H1 (cell line): ENCODE data around the gene ANXA6. TPM values are rescaled to one million over a fixed set of nuclear protein-coding genes. Genes with fewer than 3 reads are reported as not detected.

Experiments
- CTCF ChIA-PET: fragments of 300-600 bp; sonication (Branson Sonifier 250); formaldehyde crosslinking; loops from one replicate; lab custom pipeline; 2021; ENCODE audit not compliant: partially characterized antibody; lab: Charles Lee
- POLR2A ChIA-PET: fragments of 300-600 bp; sonication (Branson Sonifier 250); formaldehyde crosslinking; loops from one replicate; lab custom pipeline; 2021; ENCODE audit warnings: inconsistent platforms; ENCODE audit not compliant: partially characterized antibody; lab: Charles Lee
- DNase-seq, 2 experiments: peaks; one replicate each; pipeline versions ENCODE4 v3.0.0 to v3.0.0-alpha.2; 2010 to 2022; ENCODE audit warnings: low spot score in 2 of 2, low read depth in 1 of 2, mixed read lengths in 1 of 2
- FAIRE-seq: peaks from 2 replicates; lab custom pipeline; 2011; peaks lifted over from hg19 to GRCh38; lab: Jason Lieb, UNC
- H2AFZ ChIP-seq: 2 replicates; pipeline ENCODE4 v1.8.1; 2012; ENCODE audit warnings: low read length, inconsistent platforms
- H2AK5ac ChIP-seq: 2 replicates; pipeline ENCODE4 v1.6.1; 2013; ENCODE audit warnings: low read depth, low read length
- H2BK120ac ChIP-seq: replicated peaks from 2 replicates; pipeline ENCODE3; 2013; ENCODE audit warnings: low read depth, low read length, inconsistent platforms
- H2BK12ac ChIP-seq: 2 replicates; pipeline ENCODE4 v1.6.1; 2013; ENCODE audit warnings: low read depth, low read length
- H2BK15ac ChIP-seq: 2 replicates; pipeline ENCODE4 v1.6.1; 2013; ENCODE audit warnings: low read length
- H2BK20ac ChIP-seq: 2 replicates; pipeline ENCODE4 v1.6.1; 2013; ENCODE audit warnings: low read length
- H2BK5ac ChIP-seq: 2 replicates; pipeline ENCODE4 v1.6.1; 2013; ENCODE audit warnings: low read depth, low read length
- H3K14ac ChIP-seq: 2 replicates; pipeline ENCODE4 v1.6.1; 2013; ENCODE audit warnings: inconsistent platforms; ENCODE audit not compliant: insufficient read length
- H3K18ac ChIP-seq: 2 replicates; pipeline ENCODE4 v1.6.1; 2013; ENCODE audit warnings: low read length; ENCODE audit errors: extremely low read depth
- H3K23ac ChIP-seq: 2 replicates; pipeline ENCODE4 v1.6.1; 2013; ENCODE audit warnings: inconsistent platforms; ENCODE audit not compliant: insufficient read length
- H3K23me2 ChIP-seq: 2 replicates; pipeline ENCODE4 v1.6.1; 2013; ENCODE audit warnings: low read depth, low read length
- H3K27ac ChIP-seq: 2 replicates; pipeline ENCODE4 v1.6.1; 2011; ENCODE audit warnings: low read depth, low read length, inconsistent platforms
- H3K27me3 ChIP-seq, 4 experiments: replicated peaks in 1 of 4; 1 replicate in 1 of 4; 2 replicates in 3 of 4; pipeline versions ENCODE4 v1.6.1 to v1.8.1; 2011 to 2013; ENCODE audit warnings: low read length in 3 of 4, mild to moderate bottlenecking in 3 of 4, inconsistent platforms in 2 of 4, mixed read lengths in 2 of 4, moderate library complexity in 1 of 4; ENCODE audit not compliant: control insufficient read depth in 3 of 4, insufficient read depth in 3 of 4; ENCODE audit errors: extremely low read depth in 1 of 4
- H3K36me3 ChIP-seq, 4 experiments: 2 replicates each; pipeline versions ENCODE4 v1.6.1 to v1.8.1; 2011 to 2013; ENCODE audit warnings: mild to moderate bottlenecking in 4 of 4, low read length in 3 of 4, moderate library complexity in 2 of 4, control low read depth in 1 of 4, inconsistent platforms in 1 of 4; ENCODE audit not compliant: insufficient read depth in 4 of 4, control insufficient read depth in 2 of 4
- H3K4ac ChIP-seq: replicated peaks from 2 replicates; pipeline ENCODE3; 2013; ENCODE audit warnings: low read length, low read depth, mixed read lengths, inconsistent platforms; ENCODE audit not compliant: insufficient read length
- H3K4me1 ChIP-seq, 4 experiments: replicated peaks in 1 of 4; 1 replicate in 1 of 4; 2 replicates in 3 of 4; pipeline versions ENCODE4 v1.6.1 to v1.8.1; 2011 to 2013; ENCODE audit warnings: low read length in 3 of 4, inconsistent platforms in 2 of 4, mixed read lengths in 1 of 4; ENCODE audit not compliant: insufficient read depth in 4 of 4, control insufficient read depth in 3 of 4
- H3K4me2 ChIP-seq, 2 experiments: 2 replicates each; pipeline versions ENCODE4 v1.6.1 to v1.8.1; 2011 to 2013; ENCODE audit warnings: low read depth in 2 of 2, low read length in 2 of 2, control low read depth in 1 of 2, inconsistent platforms in 1 of 2, mild to moderate bottlenecking in 1 of 2; ENCODE audit not compliant: insufficient read depth in 1 of 2
- H3K4me3 ChIP-seq, 4 experiments: fragments of 200-600, 300-600 bp in 1 of 4; sonication (generic), shearing (Covaris generic), sonication (Bioruptor Twin) in 1 of 4; 2 replicates each; pipeline versions ENCODE4 v1.5.1 to v1.8.1; 2011 to 2016; ENCODE audit warnings: low read length in 4 of 4, low read depth in 3 of 4, control low read depth in 2 of 4, inconsistent platforms in 2 of 4, mild to moderate bottlenecking in 2 of 4, mixed read lengths in 1 of 4, moderate library complexity in 1 of 4; ENCODE audit not compliant: insufficient read depth in 2 of 4; ENCODE audit errors: extremely low read depth in 1 of 4
- H3K56ac ChIP-seq: replicated peaks from 2 replicates; pipeline ENCODE3; 2013; ENCODE audit warnings: low read depth, mild to moderate bottlenecking, mixed read lengths, low read length, inconsistent platforms; ENCODE audit not compliant: insufficient read length
- H3K79me1 ChIP-seq: 2 replicates; pipeline ENCODE4 v1.6.1; 2013; ENCODE audit warnings: low read depth, low read length, control low read depth
- H3K79me2 ChIP-seq, 2 experiments: 2 replicates each; pipeline versions ENCODE4 v1.6.1 to v1.8.1; 2012 to 2013; ENCODE audit warnings: low read length in 2 of 2, mild to moderate bottlenecking in 2 of 2, inconsistent platforms in 1 of 2; ENCODE audit not compliant: insufficient read depth in 2 of 2, control insufficient read depth in 1 of 2
- H3K9ac ChIP-seq, 4 experiments: replicated peaks in 1 of 4; 1 replicate in 1 of 4; 2 replicates in 3 of 4; pipeline versions ENCODE4 v1.6.1 to v1.8.1; 2011 to 2013; ENCODE audit warnings: low read depth in 3 of 4, low read length in 3 of 4, control low read depth in 2 of 4, mild to moderate bottlenecking in 2 of 4, moderate library complexity in 2 of 4, inconsistent platforms in 1 of 4; ENCODE audit errors: extremely low read depth in 1 of 4
- H3K9me3 ChIP-seq, 2 experiments: 2 replicates each; pipeline versions ENCODE4 v1.6.1 to v1.8.1; 2012 to 2013; ENCODE audit warnings: mild to moderate bottlenecking in 2 of 2, moderate library complexity in 2 of 2, control low read depth in 1 of 2, inconsistent platforms in 1 of 2, low read depth in 1 of 2, low read length in 1 of 2, mixed read lengths in 1 of 2; ENCODE audit not compliant: insufficient read depth in 2 of 2
- H4K20me1 ChIP-seq, 2 experiments: replicated peaks in 1 of 2; 2 replicates each; pipeline versions ENCODE3 to v1.8.1; 2011 to 2013; ENCODE audit warnings: inconsistent platforms in 2 of 2, low read length in 2 of 2, mild to moderate bottlenecking in 1 of 2; ENCODE audit not compliant: insufficient read depth in 2 of 2, control insufficient read depth in 1 of 2
- H4K5ac ChIP-seq: 2 replicates; pipeline ENCODE4 v1.6.1; 2013; ENCODE audit warnings: low read length, low read depth, mixed read lengths, inconsistent platforms; ENCODE audit not compliant: insufficient read length
- H4K8ac ChIP-seq: 2 replicates; pipeline ENCODE4 v1.8.0; 2013; ENCODE audit warnings: mild to moderate bottlenecking, moderate library complexity, low read length, inconsistent platforms; ENCODE audit not compliant: insufficient read depth; ENCODE audit errors: extremely low read depth
- H4K91ac ChIP-seq: replicated peaks from 2 replicates; pipeline ENCODE3; 2013; ENCODE audit warnings: low read length, mixed read lengths, inconsistent platforms; ENCODE audit not compliant: insufficient read length
- CHD1 ChIP-seq: IDR thresholded peaks from 2 replicates; pipeline ENCODE4 v1.6.1; 2012; ENCODE audit warnings: low read depth, low read length, improper control_type of control experiment
- WGBS, 2 experiments: shearing (Covaris generic) in 1 of 2; methylation state at CpG; one replicate each; pipeline versions ENCODE4 v1.1.6 to v1.1.7; 2013 to 2015; ENCODE audit warnings: low lambda C conversion rate in 2 of 2, mixed read lengths in 2 of 2, inconsistent platforms in 1 of 2, low coverage in 1 of 2, missing lambda C conversion rate in 1 of 2; ENCODE audit not compliant: insufficient replicate concordance in 2 of 2, insufficient coverage in 1 of 2, insufficient read length in 1 of 2; ENCODE audit errors: extremely low coverage in 1 of 2, missing lambda C conversion rate in 1 of 2; 5-methylcytosine and 5-hydroxymethylcytosine counted together
- polyA plus RNA-seq, 7 experiments: library from polyadenylated mRNA; depleted of rRNA in 3 of 7; stranded (reverse) in 5 of 7; unstranded in 2 of 7; fragments of >200 nt in 5 of 7; fragments of 200-250 nt in 2 of 7; gene quantifications; 1 replicate in 5 of 7; 2 replicates in 1 of 7; 4 replicates in 1 of 7; pipeline versions ENCODE4 v1.2.1 to v1.2.3, GENCODE V29; 2011 to 2013; ENCODE audit warnings: missing spikeins in 2 of 7, mixed read lengths in 2 of 7
- total RNA-seq: library from RNA; stranded (reverse); fragmentation: NEBNext Ultra II Directional; extraction: Animal tissue kit (Norgen Biotek cat#: 25700); gene quantifications from 2 replicates; pipeline ENCODE4 v1.2.1, GENCODE V29; 2021

ANXA6 gene
- total and polyA plus RNA-seq, 2 of the 8 experiments (the other 6 are each of a cell fraction or from before 2014, with no cell fraction given) = 61.3 to 78.6 TPM

DNA sequence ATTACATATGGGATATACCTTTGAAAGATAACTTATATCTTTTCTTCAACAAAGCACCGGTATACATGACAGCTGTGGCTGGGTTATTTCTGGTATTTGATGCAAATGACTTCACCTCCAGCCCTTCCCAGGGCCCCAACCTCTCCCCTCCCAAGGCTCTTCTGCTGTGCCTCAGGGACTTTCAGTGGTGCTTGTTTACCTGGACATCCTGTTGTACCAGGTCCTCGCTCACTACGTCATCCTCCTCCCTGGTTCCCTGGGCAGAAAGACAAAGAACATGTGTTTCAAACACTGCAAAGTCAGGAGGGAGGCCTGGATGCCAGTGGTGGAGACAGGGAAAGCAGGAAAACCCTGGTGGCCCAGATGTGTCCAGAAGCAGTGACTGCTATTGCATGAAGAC lies 23.4 kb downstream of the ANXA6 start:
- no peaks in the 10 kb centered on the region for H3K23me2 ChIP-seq
- no peaks in the 10 kb centered on the region for H3K79me1 ChIP-seq
- H2AFZ ChIP-seq = no peak overlapping the region
- H2BK15ac ChIP-seq = no peak overlapping the region
- H4K8ac ChIP-seq = no peak overlapping the region
- H3K4me2 ChIP-seq = no peak overlapping the region
- H3K56ac ChIP-seq = no peak overlapping the region
- ChIA-PET POLR2A (interaction anchor here (1.0 kb wide), 1 partner anchor 8 kb away, joined by 3 read pairs; no protein-coding TSS in a partner anchor), CTCF (interaction anchor here (0.9 to 39.8 kb wide), 8 partner anchors 8 to 86 kb away, joined by 3 to 810 read pairs (median 8); partner anchors contain the start of gene ANXA6)
- no peak overlapping the region for H4K5ac ChIP-seq
- H2BK12ac ChIP-seq = no peak overlapping the region
- no peak overlapping the region for H3K14ac ChIP-seq
- FAIRE-seq = no peak
- no peak overlapping the region for H3K18ac ChIP-seq
- no peak overlapping the region for H3K4me3 ChIP-seq
- H3K4me1 ChIP-seq = no peaks in the 10 kb centered on the region
- peaks cover 0 to 10% of the 10 kb centered on the region in 2 experiments for H4K20me1 ChIP-seq
- peaks cover 7 to 47% (median 27%) of the 10 kb centered on the region in 4 experiments; a peak in 7 of 8 replicates for H3K36me3 ChIP-seq
- H3K23ac ChIP-seq = no peak overlapping the region
- no peak overlapping the region for H2AK5ac ChIP-seq
- no peak for DNase-seq
- H2BK120ac ChIP-seq = no peak overlapping the region
- H4K91ac ChIP-seq = no peak overlapping the region
- no peaks in the 10 kb centered on the region; a peak in 1 of 7 replicates for H3K27me3 ChIP-seq
- TF ChIP-seq CHD1 = no peak
- WGBS, 2 experiments = 81% methylated on average over 3 of the region's 3 CpGs; no CpG with 5 or more reads in 1 of the 2 experiments
- H3K9me3 ChIP-seq = no peaks in the 10 kb centered on the region
- no peak overlapping the region for H3K4ac ChIP-seq
- no peak overlapping the region for H2BK20ac ChIP-seq
- H2BK5ac ChIP-seq = no peak overlapping the region
- no peaks in the 10 kb centered on the region for H3K79me2 ChIP-seq
- H3K27ac ChIP-seq = no peak overlapping the region
- H3K9ac ChIP-seq = no peak overlapping the region
